Activated CD8-positive, alpha-beta T cell treated with anti-CD3 and anti-CD28 coated beads for 36 hours (primary cell): ENCODE results near the gene SMURF1. TPM values are rescaled to one million over a fixed set of nuclear protein-coding genes. Genes with fewer than 3 reads are reported as not detected.

Experiments used
- ATAC-seq: fragments of 200-7000 bp; cut with Tn5 transposase; one replicate; pipeline ENCODE4 v1.10.0; 2021; ENCODE audit warnings: mild to moderate bottlenecking, moderate library complexity
- CTCF ChIA-PET: fragments of 350-600 bp; sonication (Branson Sonifier 250); formaldehyde crosslinking; loops from one replicate; lab custom pipeline; 2021; ENCODE audit warnings: antibody characterized with exemption; lab: Charles Lee
- POLR2A ChIA-PET: fragments of 350-600 bp; sonication (Branson Sonifier 250); formaldehyde crosslinking; loops from one replicate; lab custom pipeline; 2021; ENCODE audit warnings: antibody characterized with exemption; lab: Charles Lee
- DNase-seq: peaks from one replicate; pipeline ENCODE4 v3.0.0-alpha.2; 2020
- H3K27ac Mint-ChIP-seq: one replicate; pipeline ENCODE4 v1.8.0; 2021; ENCODE audit warnings: mild to moderate bottlenecking, mixed read lengths
- H3K27me3 Mint-ChIP-seq: one replicate; pipeline ENCODE4 v1.8.0; 2021; ENCODE audit warnings: mixed read lengths
- H3K36me3 Mint-ChIP-seq: one replicate; pipeline ENCODE4 v1.8.0; 2021; ENCODE audit warnings: low read depth, mixed read lengths
- H3K4me1 Mint-ChIP-seq: one replicate; pipeline ENCODE4 v1.8.0; 2021; ENCODE audit warnings: low read depth, mixed read lengths
- H3K4me3 Mint-ChIP-seq: one replicate; pipeline ENCODE4 v1.8.0; 2021; ENCODE audit warnings: mild to moderate bottlenecking, moderate library complexity, mixed read lengths
- H3K9me3 Mint-ChIP-seq: one replicate; pipeline ENCODE4 v1.8.0; 2021; ENCODE audit warnings: mixed read lengths
- CTCF ChIP-seq: fragments of 200-600 bp; IDR thresholded peaks from one replicate; pipeline ENCODE4 v1.8.0; 2022; ENCODE audit warnings: antibody characterized with exemption, mild to moderate bottlenecking
- intact Hi-C: fragments of 100-400 bp; cut with micrococcal nuclease; formaldehyde crosslinking; loops from one replicate; pipeline ENCODE4 v1.10.0; 2022
- total RNA-seq, 2 experiments: library from RNA; stranded (reverse); gene quantifications; one replicate each; pipeline ENCODE4 v1.2.3, GENCODE V29; 2021

The SMURF1 gene
- total RNA-seq, 2 experiments from 2014 or later = 8.3 to 9.4 TPM

GRCh38 chr7:99027841-99028240 lies 116.1 kb downstream of the SMURF1 start:
- intact Hi-C loops = no loop called here
- POLR2A ChIA-PET = no interaction called here
- TF ChIP-seq CTCF = no peak
- H3K9me3 Mint-ChIP-seq = no peaks in the 10 kb centered on the region
- H3K27me3 Mint-ChIP-seq = no peaks in the 10 kb centered on the region
- H3K4me1 Mint-ChIP-seq = peaks cover 6% of the 10 kb centered on the region
- H3K4me3 Mint-ChIP-seq = no peak overlapping the region
- ATAC-seq = no peak
- H3K36me3 Mint-ChIP-seq = peaks cover 28% of the 10 kb centered on the region
- H3K27ac Mint-ChIP-seq = peak overlapping the region; percentile 57
- CTCF ChIA-PET = no interaction called here
- no peak for DNase-seq

GRCh38 chr7:99027241-99027640 lies 116.7 kb downstream of the SMURF1 start:
- intact Hi-C loops = no loop called here
- peak overlapping the region; percentile 64 for H3K27ac Mint-ChIP-seq
- no peaks in the 10 kb centered on the region for H3K9me3 Mint-ChIP-seq
- ChIA-PET CTCF (no interaction called here), POLR2A (no interaction called here)
- H3K27me3 Mint-ChIP-seq = no peaks in the 10 kb centered on the region
- DNase-seq (no peak), ATAC-seq (no peak)
- H3K4me1 Mint-ChIP-seq = peaks cover 6% of the 10 kb centered on the region
- H3K36me3 Mint-ChIP-seq = peaks cover 28% of the 10 kb centered on the region
- no peak overlapping the region for H3K4me3 Mint-ChIP-seq
- TF ChIP-seq CTCF = no peak

GRCh38 chr7:99024066-99024465 lies 119.8 kb downstream of the SMURF1 start:
- ChIA-PET CTCF (interaction anchor here (1.0 to 1.4 kb wide), 2 partner anchors 16 to 72 kb away, joined by 3 read pairs; no protein-coding TSS in a partner anchor), POLR2A (interaction anchor here (0.8 kb wide), 1 partner anchor 287 kb away, joined by 3 read pairs; no protein-coding TSS in a partner anchor)
- ATAC-seq (no peak), DNase-seq (no peak)
- intact Hi-C loops = no loop called here
- Mint-ChIP-seq H3K27me3 (no peaks in the 10 kb centered on the region), H3K36me3 (peaks cover 29% of the 10 kb centered on the region), H3K9me3 (no peaks in the 10 kb centered on the region), H3K27ac (peak overlapping the region; percentile 20), H3K4me1 (peaks cover 6% of the 10 kb centered on the region), H3K4me3 (no peak overlapping the region)
- no peak for TF ChIP-seq CTCF

- DNase-seq = no peak
- ChIA-PET POLR2A (no interaction called here), CTCF (interaction anchor here (1.2 kb wide), 1 partner anchor 291 kb away, joined by 3 read pairs; no protein-coding TSS in a partner anchor)
- H3K4me1 Mint-ChIP-seq = peaks cover 2% of the 10 kb centered on the region
- H3K9me3 Mint-ChIP-seq = no peaks in the 10 kb centered on the region
- no peaks in the 10 kb centered on the region for H3K27me3 Mint-ChIP-seq
- no peak for ATAC-seq
- peaks cover 27% of the 10 kb centered on the region for H3K36me3 Mint-ChIP-seq
- intact Hi-C loops = no loop called here
- H3K27ac Mint-ChIP-seq = no peak overlapping the region
- H3K4me3 Mint-ChIP-seq = no peak overlapping the region
- no peak for TF ChIP-seq CTCF
These were observed 121.9 kb downstream of the SMURF1 start for GRCh38 chr7:99021941-99022560.

GRCh38 chr7:99020413-99020715 lies 123.5 kb downstream of the SMURF1 start:
- Mint-ChIP-seq H3K4me3 (no peak overlapping the region), H3K27me3 (no peaks in the 10 kb centered on the region), H3K27ac (no peak overlapping the region), H3K9me3 (no peaks in the 10 kb centered on the region), H3K36me3 (peaks cover 41% of the 10 kb centered on the region), H3K4me1 (peaks cover 8% of the 10 kb centered on the region)
- intact Hi-C loops = no loop called here
- ChIA-PET CTCF (interaction anchor here (1.4 kb wide), 1 partner anchor 291 kb away, joined by 3 read pairs; no protein-coding TSS in a partner anchor), POLR2A (no interaction called here)
- TF ChIP-seq CTCF = no peak
- ATAC-seq = no peak
- DNase-seq = no peak
